Measurements from ENCODE around the gene CELF2. TPM values are rescaled to one million over a fixed set of nuclear protein-coding genes. Genes with fewer than 3 reads are reported as not detected.

Gene CELF2
- total RNA-seq, 4 donors from 2014 or later: 28.7 to 55.4 (median 35.0) TPM

- no peak overlapping the region for H3K4me3 ChIP-seq (replicated peaks in 1 of 3)
- peaks cover 13 to 28% of the 10 kb centered on the region in 2 donors for H3K4me1 ChIP-seq
- intact Hi-C loops (cut with DNase I): no loop called here
- no peak for TF ChIP-seq POLR2A (IDR thresholded peaks at IDR 0.05)
- TF ChIP-seq, protein P1, sequence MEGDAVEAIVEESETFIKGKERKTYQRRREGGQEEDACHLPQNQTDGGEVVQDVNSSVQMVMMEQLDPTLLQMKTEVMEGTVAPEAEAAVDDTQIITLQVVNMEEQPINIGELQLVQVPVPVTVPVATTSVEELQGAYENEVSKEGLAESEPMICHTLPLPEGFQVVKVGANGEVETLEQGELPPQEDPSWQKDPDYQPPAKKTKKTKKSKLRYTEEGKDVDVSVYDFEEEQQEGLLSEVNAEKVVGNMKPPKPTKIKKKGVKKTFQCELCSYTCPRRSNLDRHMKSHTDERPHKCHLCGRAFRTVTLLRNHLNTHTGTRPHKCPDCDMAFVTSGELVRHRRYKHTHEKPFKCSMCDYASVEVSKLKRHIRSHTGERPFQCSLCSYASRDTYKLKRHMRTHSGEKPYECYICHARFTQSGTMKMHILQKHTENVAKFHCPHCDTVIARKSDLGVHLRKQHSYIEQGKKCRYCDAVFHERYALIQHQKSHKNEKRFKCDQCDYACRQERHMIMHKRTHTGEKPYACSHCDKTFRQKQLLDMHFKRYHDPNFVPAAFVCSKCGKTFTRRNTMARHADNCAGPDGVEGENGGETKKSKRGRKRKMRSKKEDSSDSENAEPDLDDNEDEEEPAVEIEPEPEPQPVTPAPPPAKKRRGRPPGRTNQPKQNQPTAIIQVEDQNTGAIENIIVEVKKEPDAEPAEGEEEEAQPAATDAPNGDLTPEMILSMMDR (IDR thresholded peaks at IDR 0.05): no peak
- no peaks in the 10 kb centered on the region for H3K9me3 ChIP-seq
- H3K27me3 ChIP-seq: no peaks in the 10 kb centered on the region
- WGBS, 2 donors: 67 to 85% methylated on average over 4 of the region's 4 CpGs
- DNase-seq: no peak
- no peaks in the 10 kb centered on the region for H3K36me3 ChIP-seq
- no peak overlapping the region for H3K27ac ChIP-seq
Observed at GRCh38 chr10:11213137-11213536, 195.5 kb downstream of the CELF2 start.

GRCh38 chr10:11214407-11214806 lies 196.7 kb downstream of the CELF2 start:
- no peak for TF ChIP-seq POLR2A (IDR thresholded peaks at IDR 0.05)
- TF ChIP-seq, protein P1 (IDR thresholded peaks at IDR 0.05): no peak
- Histone ChIP-seq H3K9me3 (no peaks in the 10 kb centered on the region), H3K4me1 (peaks cover 13 to 27% of the 10 kb centered on the region in 2 donors), H3K27me3 (no peaks in the 10 kb centered on the region), H3K27ac (no peak overlapping the region), H3K36me3 (no peaks in the 10 kb centered on the region), H3K4me3 (replicated peaks in 1 of 3) (no peak overlapping the region)
- intact Hi-C loops (cut with DNase I): no loop called here
- no peak for DNase-seq
- 87 to 93% methylated on average over 10 of the region's 10 CpGs for WGBS, 2 donors

DNA sequence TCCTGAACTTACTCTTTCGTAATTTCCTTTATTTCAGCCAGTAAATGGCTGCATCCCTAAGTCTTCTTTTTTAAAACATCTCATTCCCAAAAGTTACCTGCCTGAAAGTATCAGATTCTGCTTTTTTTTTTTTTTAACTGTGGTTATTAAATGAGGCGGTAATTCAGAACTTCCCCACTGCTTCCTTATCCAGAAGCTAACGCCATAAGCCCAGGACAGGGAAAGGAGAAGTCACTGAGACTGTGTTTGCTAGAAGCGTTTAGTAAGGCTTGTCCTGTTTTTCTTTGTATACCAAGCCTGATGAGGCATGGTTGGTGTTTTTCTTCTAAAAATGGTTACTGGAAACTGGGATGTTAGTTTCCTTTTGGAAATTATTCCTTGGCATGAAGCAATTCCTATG lies 197.8 kb downstream of the CELF2 start:
- Histone ChIP-seq H3K36me3 (no peaks in the 10 kb centered on the region), H3K4me3 (replicated peaks in 1 of 3) (no peak overlapping the region), H3K27ac (no peak overlapping the region), H3K9me3 (no peaks in the 10 kb centered on the region), H3K4me1 (peaks cover 10 to 16% of the 10 kb centered on the region in 2 donors), H3K27me3 (no peaks in the 10 kb centered on the region)
- no peak for DNase-seq
- intact Hi-C loops (cut with DNase I): no loop called here
- WGBS, 2 donors: 89 to 95% methylated on average over 4 of the region's 4 CpGs
- TF ChIP-seq POLR2A (IDR thresholded peaks at IDR 0.05): no peak
- TF ChIP-seq, protein P1 (IDR thresholded peaks at IDR 0.05): no peak

DNA sequence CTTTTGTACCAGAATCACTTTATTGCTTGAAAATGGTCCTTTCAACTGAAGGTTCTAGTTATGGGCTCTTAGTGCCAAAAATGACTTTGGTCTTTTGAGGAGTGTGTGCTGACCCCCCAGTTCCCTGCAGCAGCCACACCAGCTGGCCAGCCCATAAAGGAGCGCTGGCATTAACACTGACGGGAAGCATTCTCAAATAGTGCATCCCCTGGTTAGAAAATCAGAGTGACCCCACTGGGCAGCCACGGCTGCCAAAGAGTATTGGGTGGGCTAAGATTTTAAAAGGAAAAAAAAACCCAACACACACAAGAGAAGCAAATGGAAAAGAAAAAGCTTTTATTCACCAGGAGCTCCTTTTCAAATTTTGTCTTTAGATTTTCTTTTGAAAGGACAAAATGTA lies 199.8 kb downstream of the CELF2 start:
- no peaks in the 10 kb centered on the region for H3K9me3 ChIP-seq
- no peaks in the 10 kb centered on the region for H3K36me3 ChIP-seq
- H3K27me3 ChIP-seq: no peaks in the 10 kb centered on the region
- TF ChIP-seq POLR2A (IDR thresholded peaks at IDR 0.05): no peak
- TF ChIP-seq, protein P1 (IDR thresholded peaks at IDR 0.05): no peak
- no peak overlapping the region for H3K4me3 ChIP-seq (replicated peaks in 1 of 3)
- H3K27ac ChIP-seq: no peak overlapping the region
- peaks cover 6 to 7% of the 10 kb centered on the region in 2 donors for H3K4me1 ChIP-seq
- intact Hi-C loops (cut with DNase I): no loop called here
- DNase-seq: no peak
- whole genome bisulfite sequencing, 2 donors: 95 to 96% methylated on average over 3 of the region's 3 CpGs

- no peak overlapping the region for H3K27ac ChIP-seq
- H3K36me3 ChIP-seq: no peaks in the 10 kb centered on the region
- 83 to 84% methylated on average over 5 of the region's 5 CpGs for WGBS, 2 donors
- H3K4me3 ChIP-seq (replicated peaks in 1 of 3): no peak overlapping the region
- DNase-seq: no peak
- TF ChIP-seq, protein P1 (IDR thresholded peaks at IDR 0.05): no peak
- no peak for TF ChIP-seq POLR2A (IDR thresholded peaks at IDR 0.05)
- no peaks in the 10 kb centered on the region for H3K9me3 ChIP-seq
- intact Hi-C loops (cut with DNase I): no loop called here
- H3K27me3 ChIP-seq: no peaks in the 10 kb centered on the region
- H3K4me1 ChIP-seq: no peaks in the 10 kb centered on the region
Observed at GRCh38 chr10:11218395-11218794, 200.7 kb downstream of the CELF2 start.

All from thyroid gland (tissue), 4 donors.